GM12865 (cell line): Measurements from ENCODE around the gene IFIT5.
"Not testable (repeated sequence)": the region's sequence is repeated elsewhere in the genome, so short reads cannot be mapped to it uniquely, and the experiment has no call there.

Source experiments
- DNase-seq: peaks from one replicate; pipeline ENCODE4 v3.0.0; 2010; ENCODE audit warnings: low read depth
- H3K4me3 ChIP-seq: 2 replicates; pipeline ENCODE4 v1.5.1; 2011; ENCODE audit warnings: mild to moderate bottlenecking, low read depth, low read length, control low read depth
- TF ChIP-seq, protein P1 (sequence below): IDR thresholded peaks from 2 replicates; pipeline ENCODE4 v1.5.1; 2011; ENCODE audit warnings: low read length, control low read depth, low read depth, inconsistent platforms; ENCODE audit not compliant: insufficient read depth; ENCODE audit errors: missing control alignments

IFIT5 gene

DNA sequence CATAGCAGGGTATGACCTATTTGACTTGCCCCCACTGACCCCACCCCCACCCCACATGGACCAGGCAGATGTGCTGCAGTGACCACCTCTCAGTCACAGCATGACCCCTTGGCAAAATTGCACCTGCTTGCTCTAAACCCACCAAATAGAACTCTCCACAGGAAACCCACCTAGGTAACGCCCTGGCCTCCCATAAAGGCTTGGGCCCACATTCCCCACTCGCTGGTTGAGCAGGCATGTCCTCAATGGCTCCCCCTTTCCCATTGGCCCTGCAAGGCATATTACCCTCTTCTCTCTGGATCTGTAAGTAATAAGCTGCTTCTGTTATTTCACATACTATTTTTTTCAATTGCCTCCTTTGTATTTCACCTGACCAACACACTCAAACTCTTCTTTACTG lies 19.2 kb upstream of the IFIT5 start:
- TF ChIP-seq, protein P1, sequence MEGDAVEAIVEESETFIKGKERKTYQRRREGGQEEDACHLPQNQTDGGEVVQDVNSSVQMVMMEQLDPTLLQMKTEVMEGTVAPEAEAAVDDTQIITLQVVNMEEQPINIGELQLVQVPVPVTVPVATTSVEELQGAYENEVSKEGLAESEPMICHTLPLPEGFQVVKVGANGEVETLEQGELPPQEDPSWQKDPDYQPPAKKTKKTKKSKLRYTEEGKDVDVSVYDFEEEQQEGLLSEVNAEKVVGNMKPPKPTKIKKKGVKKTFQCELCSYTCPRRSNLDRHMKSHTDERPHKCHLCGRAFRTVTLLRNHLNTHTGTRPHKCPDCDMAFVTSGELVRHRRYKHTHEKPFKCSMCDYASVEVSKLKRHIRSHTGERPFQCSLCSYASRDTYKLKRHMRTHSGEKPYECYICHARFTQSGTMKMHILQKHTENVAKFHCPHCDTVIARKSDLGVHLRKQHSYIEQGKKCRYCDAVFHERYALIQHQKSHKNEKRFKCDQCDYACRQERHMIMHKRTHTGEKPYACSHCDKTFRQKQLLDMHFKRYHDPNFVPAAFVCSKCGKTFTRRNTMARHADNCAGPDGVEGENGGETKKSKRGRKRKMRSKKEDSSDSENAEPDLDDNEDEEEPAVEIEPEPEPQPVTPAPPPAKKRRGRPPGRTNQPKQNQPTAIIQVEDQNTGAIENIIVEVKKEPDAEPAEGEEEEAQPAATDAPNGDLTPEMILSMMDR: no peak
- no peak for DNase-seq
- H3K4me3 ChIP-seq: no peak overlapping the region

DNA sequence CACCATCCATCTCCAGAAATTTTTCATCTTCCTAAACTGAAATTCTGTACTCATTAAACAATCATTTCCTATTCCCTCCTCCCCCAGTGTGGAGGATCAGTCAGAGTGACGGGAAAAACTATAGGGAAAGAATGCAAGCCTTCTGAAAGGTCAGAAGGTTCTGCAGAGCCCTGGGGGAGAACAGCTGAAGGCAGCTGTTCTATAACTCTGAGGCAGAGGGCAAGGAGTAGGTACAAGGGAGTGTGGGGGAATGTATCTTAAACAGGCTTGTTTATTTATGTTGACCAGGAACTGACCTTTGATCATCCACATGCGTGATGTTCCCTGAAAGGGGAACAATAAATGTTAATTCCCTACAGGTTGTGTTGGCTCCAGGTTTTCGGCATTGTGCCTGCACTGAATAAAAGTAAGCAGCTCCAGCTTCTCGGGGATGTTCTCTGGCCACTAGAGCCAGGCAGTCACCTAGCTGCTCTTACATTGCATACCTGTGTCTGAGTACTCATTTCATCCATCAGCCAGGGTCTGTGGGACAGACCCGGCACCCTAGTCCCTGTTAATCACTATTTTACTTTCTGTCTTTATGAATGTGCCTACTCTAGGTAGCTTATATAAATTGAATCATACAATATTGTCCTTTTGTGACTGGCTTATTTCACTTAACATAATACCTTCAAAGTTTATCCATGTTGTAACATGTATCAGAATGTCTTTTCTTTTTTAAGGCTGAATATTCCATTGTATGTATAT lies 16.2 kb upstream of the IFIT5 start:
- DNase-seq: no peak
- TF ChIP-seq, protein P1: no peak
- no peak overlapping the region for H3K4me3 ChIP-seq

DNA sequence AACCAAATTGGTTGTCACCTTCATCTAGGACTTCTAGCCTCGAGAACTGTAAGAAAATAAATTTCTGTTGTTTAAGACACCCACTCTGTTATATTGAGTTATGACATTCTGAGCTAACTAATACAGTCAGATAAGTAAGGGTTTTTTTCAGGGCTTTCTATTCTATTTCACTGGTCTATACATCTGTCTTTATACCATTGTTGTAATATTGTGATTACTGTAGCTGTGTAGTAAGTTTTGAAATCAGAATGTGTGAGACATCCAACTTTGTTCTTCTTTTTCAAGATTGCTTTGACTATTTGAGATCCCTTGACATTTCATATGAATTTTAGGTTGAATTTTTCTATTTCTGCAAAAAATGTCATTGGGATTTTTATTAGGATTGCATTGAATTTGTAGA lies 14.4 kb upstream of the IFIT5 start:
- DNase-seq: no peak
- TF ChIP-seq, protein P1: no peak
- H3K4me3 ChIP-seq: no peak overlapping the region

DNA sequence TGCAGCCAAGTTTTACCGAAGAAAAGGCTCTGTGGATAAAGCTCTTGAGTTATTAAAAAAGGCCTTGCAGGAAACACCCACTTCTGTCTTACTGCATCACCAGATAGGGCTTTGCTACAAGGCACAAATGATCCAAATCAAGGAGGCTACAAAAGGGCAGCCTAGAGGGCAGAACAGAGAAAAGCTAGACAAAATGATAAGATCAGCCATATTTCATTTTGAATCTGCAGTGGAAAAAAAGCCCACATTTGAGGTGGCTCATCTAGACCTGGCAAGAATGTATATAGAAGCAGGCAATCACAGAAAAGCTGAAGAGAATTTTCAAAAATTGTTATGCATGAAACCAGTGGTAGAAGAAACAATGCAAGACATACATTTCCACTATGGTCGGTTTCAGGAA lies 11.3 kb upstream of the IFIT5 start:
- TF ChIP-seq, protein P1: no peak
- no peak for DNase-seq
- H3K4me3 ChIP-seq: no peak overlapping the region

DNA sequence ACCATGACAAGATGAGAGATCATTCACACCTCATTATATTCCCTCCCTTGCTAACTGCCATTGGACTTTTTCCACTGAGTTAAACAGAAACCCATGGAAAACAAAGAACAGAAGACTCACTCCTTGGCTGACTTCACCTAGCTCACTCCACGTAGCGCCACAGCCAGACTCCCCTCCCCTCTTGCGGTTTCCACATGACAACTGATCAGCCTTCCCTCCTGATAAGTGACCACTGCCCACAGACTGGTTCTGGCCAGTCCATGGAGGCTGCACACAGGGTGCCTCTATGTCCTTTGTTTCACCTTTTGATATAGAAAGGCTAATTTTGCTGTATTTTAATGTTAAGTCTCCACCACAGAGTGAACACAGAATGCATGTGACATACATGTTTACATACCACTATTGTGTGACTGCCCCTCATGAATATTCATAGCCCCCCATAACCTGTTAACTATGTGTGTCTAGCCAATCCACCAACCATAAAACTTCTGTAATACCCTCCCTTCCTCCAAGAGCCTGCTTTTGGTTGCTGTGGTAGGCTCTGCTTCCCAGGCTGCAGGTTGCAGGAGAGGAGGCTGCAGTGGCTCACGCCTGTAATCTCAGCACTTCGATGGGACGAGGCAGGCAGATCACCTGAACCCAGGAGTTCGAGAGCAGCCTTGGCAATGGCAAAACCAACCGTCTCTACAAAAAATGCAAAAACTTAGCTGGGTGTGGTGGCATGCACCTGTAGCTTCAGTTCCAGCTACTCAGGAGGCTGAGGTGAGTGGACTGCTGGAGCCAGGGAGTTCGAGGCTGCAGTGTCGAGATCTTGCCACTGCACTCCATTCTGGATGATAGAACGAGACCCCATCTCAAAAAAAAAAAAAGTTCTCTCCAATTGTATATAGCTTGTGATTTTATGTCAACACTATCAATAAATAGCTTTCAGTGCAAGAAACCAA lies 10.0 kb upstream of the IFIT5 start:
- TF ChIP-seq, protein P1: no peak
- DNase-seq: no peak
- H3K4me3 ChIP-seq: no peak overlapping the region

DNA sequence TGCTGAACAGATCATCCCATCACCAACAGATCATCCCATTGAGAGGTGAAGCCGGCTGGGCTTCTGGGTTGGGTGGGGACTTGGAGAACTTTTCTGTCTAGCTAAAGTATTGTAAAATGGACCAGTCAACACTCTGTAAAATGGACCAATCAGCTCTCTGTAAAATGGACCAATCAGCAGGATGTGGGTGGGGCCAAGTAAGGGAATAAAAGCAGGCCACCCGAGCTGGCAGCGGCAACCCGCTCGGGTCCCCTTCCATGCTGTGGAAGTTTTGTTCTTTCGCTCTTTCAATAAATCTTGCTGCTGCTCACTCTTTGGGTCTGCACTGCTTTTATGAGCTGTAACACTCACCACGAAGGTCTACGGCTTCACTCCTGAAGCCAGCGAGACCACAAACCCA lies 8.2 kb upstream of the IFIT5 start:
- H3K4me3 ChIP-seq: not testable (repeated sequence)

DNA sequence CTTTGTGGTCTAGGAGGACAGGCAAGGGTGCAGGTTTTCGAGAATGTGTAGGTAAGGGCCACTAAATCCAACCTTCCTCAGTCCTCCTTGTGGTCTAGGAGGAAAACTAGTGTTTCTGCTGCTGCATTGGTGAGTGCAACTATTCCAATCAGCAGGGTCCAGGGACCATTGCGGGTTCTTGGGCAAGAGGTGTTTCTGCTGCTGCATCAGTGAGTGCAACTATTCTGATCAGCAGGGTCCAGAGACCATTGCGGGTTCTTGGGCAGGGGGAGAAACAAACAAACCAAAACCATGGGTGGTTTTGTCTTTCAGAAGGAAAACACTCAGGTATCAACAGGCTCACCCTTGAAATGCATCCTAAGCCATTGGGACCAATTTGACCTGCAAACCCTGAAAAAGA lies 6.6 kb upstream of the IFIT5 start:
- not testable (repeated sequence) for H3K4me3 ChIP-seq, DNase-seq

More for the DNA sequence above, 8.2 kb upstream of the IFIT5 start:
- not testable (repeated sequence) for DNase-seq

DNA sequence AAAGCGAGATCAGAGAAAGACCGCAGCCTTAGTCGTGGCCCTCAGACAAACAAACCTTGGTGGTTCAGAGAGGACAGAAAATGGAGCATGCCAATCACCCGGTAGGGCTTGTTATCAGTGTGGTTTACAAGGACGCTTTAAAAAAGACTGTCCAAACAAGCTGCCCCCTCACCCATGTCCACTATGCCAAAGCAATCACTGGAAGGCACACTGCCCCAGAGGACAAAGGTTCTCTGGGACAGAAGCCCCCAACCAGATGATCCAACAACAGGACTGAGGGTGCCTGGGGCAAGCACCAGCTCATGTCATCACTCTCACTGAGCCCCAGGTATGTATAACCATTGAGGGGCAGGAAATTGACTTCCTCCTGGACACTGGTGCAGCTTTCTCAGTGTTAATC lies 5.1 kb upstream of the IFIT5 start:
- not testable (repeated sequence) for DNase-seq

DNA sequence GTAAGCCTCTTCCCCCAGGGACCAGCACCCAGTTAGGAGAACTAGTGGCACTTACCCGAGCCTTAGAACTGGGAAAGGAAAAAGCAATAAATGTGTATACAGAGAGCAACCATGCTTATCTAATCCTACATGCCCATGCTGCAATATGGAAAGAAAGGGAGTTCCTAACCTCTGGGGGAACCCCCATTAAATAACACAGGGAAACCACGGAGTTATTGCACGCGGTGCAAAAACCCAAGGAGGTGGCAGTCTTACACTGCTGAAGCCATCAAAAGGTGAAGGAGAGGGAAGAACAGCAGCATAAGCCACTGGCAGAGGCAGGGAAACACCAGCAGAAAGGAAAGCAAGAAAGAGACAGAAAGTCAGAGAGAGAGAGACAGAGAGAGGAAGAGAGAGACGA lies 3.8 kb upstream of the IFIT5 start:
- not testable (repeated sequence) for DNase-seq, H3K4me3 ChIP-seq

More for the DNA sequence above, 5.1 kb upstream of the IFIT5 start:
- not testable (repeated sequence) for H3K4me3 ChIP-seq

DNA sequence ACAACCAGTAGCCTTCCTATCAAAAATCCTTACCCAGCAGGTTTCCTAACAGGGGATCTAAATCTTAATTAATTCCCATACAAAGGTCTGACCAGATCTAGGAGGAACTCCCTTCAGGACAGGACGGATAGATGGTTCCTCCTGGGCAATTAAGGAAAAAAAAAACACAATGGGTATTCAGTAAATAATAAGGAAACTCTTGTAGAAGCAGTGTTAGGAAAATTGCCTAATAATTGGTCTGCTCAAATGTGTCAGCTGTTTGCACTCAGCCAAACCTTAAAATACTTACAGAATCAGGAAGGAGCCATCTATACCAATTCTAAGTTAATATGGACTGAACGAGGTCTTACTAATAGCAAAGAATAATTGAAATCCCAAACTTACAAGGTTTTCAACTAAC lies 3.2 kb upstream of the IFIT5 start:
- DNase-seq, H3K4me3 ChIP-seq: not testable (repeated sequence)

DNA sequence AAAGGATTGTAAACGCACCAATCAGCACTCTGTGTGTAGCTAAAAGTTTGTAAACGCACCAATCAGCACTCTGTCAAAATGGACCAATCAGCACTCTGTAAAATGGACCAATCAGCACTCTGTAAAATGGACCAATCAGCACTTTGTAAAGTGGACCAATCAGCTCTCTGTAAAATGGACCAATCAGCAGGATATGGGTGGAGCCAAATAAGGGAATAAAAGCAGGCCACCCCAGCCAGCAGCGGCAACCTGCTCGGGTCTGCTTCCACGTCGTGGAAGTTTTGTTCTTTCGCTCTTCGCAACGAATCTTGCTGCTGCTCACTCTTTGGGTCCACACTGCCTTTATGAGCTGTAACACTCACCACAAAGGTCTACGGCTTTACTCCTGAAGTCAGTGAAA lies 2.1 kb upstream of the IFIT5 start:
- not testable (repeated sequence) for H3K4me3 ChIP-seq, DNase-seq
